COLO829 (cell line): ENCODE measurements around the gene TRIM66.

ENCODE experiments used
- DNase-seq: peaks from one replicate; pipeline ENCODE4 v3.0.0; 2012; ENCODE audit warnings: low spot score

TRIM66 gene

DNA sequence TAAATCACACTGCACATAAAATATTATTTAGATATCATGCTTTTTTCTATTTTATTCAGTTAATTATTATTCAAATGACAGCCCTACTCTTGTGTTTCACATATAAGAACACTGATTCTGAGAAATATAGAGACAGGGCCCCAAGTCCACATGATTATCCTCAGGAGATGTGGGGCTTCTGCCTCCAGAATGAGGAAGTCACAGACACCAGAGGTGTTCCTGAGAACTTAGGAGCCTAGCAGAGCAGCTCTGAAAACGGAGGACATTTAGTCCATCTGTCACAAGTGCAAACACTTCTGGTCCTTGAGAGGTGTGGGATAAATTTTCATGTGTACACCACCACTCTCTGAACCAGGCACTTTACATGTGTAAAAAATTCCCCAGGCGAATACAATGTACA lies 26.2 kb downstream of the TRIM66 start:
- no peak for DNase-seq

DNA sequence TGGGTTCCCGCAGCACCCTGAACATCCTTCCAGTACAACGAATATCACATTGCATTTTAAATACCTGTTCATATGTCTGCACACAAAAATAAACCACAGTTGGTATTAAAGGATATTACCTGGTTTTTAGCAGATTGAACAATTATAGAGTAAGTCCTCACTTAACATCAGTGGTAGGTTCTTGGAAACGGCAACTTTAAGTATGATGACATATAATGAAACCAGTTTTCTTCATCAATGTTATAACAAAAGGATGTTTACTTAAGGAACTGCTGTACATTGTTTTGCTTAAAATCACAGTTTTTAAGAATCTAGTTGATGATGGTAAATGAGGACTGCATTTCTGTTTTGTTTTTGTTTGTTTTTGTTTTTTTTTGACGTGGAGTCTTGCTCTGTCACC lies 28.0 kb downstream of the TRIM66 start:
- no peak for DNase-seq

DNA sequence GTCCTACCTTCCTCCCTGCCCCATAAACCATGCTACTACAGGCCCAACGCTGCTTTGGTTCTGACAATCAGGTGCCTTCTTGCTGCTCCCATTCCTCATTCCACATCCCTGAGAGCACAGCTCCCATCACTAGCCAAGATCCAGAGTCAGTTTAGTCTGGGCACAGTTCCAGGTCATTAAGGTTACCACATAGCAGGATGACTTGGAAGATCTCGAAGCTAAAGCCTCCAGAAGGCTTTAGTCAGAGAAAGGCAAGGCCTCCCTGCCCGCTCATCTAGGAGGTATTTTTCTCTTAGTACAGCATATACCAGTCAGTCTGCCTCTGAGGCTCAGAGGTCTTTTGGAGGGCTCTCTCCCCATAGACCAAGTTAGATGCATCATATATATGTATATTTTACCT lies 30.3 kb downstream of the TRIM66 start:
- no peak for DNase-seq

DNA sequence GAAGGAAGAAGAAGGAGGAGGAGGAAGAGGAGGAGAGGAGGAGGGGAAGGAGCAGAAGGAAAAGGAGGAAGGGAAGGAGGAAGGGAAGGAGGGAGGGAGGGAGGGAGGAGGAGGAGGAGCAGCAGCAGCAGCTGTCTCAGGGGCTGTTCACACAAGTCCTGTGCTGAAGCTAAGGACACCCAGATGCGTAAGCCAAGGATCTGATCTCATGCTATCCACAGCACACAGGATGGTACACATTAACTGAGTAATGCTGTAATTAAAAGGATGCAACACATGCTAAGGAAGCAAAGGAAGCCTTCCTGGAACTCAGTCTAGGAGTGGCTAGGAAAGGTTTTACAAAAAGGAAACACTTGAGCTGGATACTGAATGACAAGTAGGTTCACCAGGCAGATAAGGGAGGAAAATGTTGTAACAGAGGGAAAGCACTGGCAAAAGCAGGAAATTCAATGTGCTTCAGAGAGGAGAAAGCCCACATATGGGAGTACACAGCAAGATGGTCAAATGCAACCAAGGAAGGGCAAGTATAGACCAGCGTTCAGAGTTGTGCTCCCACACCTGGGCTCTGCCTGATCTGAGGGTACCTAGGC lies 32.0 kb downstream of the TRIM66 start:
- no peak for DNase-seq

DNA sequence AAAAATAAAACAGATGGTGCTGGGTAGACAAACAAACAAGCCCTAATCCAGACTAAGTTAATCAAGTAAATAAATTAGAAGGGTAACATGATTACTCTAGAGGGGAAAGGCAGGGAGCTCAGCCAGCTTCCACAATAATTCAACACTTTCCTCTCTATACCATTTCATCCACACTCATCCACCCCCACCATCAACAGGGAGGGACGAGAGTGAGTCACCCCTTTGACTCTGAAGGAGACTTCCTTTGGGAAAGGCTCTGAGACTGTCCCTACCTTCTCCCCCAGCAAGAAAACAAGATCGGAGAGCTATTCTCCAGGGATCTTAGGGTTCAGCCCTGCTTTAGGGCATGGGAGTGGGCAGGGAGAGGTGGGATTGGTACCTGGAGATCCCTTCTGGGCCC lies 33.1 kb downstream of the TRIM66 start:
- peak; percentile 24 for DNase-seq

DNA sequence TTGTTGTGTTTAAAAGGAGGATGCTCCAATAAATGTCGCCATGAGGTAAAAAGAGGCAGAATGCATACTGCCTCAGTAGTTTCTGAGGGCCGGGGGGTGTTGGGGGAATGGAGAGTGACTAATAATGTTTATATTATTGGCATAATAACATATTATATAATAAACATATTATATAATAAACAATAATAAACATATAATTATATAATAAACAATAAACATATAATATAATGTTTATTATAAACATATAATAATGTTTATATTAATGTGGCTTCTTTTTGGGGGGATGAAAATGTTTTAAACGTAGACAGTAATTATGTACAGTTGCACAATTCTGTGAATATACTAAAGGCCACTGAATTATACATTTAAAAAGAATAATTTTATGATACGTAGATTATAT lies 35.6 kb downstream of the TRIM66 start:
- no peak for DNase-seq

DNA sequence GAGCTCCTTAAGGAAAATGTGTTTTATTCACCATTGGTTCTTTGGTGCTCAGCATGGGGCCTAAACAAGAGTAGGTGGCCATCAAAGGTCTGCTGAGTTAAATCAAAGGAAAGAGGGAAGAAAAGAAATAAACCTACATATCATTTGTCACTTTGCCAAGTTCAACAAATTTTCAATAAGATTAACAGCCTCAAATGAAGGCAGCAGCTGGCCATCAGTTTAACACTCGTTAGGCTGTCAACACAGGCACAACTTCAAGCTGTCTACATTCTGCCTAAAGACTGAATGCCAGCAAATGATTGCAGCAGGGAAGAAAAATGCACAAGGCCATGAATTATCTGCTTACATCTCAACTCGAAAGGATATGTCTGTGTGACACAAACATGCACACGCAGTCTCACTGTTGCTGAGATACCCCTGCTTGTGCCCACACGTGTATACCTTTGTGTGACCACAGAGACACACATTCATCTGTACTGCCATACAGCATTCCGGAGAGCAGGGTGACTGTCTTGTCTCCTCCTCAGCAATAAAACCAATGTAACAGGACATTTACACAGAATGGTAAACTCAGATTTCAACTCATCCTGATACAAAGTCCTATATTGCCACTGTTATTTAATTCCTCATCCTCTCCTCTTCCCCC lies 40.1 kb downstream of the TRIM66 start:
- no peak for DNase-seq

DNA sequence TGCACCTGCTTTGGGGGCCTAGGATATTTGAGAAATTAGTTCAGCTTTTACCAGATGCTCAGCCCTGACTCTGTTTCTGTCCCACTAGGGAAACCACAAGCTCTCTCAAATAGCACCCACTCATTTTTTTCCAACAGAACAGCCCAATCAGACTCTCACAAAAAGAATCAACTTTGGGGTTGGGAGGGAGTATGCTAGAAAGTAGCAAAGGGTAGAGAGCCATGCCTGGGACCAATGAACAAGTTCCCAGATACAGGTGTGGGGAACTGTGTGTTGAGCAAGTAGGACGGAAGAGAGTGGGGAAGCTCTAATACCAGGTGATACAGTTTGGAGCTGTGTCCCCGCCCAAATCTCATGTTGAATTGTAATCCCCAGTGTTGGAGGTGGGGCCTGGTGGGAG lies 41.1 kb downstream of the TRIM66 start:
- DNase-seq, result no peak

DNA sequence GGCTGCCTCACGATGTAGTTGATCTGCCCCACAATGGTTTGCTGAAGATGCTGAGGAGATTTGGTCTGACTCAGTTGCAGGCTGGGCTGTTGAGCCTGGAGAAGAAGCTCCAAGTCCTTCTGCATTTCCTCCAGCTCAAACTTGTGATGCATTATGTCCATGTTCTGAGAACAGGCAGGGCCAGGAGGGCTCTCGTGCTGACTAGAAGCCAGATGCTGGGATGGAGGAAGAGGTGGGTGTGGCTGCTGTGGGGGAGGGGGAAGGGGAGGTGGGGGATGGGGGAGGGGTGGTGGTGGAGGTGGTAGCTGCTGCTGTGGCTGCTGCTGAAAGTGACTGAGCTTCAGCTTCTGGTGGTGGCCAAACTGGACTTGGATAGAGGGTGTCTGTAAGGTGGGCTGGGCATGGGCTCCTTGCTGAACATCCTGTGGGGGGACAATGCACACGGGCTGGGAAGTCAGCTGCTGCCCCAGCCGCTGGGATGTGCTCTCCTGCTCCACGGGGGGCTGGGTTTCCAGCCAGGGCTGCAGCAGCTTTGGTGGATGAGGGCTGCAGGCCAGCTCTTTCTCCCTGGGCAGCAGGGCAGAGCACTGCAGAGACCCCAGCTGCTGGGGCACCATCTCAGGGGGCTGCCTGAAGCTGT lies 42.1 kb downstream of the TRIM66 start:
- no peak for DNase-seq

DNA sequence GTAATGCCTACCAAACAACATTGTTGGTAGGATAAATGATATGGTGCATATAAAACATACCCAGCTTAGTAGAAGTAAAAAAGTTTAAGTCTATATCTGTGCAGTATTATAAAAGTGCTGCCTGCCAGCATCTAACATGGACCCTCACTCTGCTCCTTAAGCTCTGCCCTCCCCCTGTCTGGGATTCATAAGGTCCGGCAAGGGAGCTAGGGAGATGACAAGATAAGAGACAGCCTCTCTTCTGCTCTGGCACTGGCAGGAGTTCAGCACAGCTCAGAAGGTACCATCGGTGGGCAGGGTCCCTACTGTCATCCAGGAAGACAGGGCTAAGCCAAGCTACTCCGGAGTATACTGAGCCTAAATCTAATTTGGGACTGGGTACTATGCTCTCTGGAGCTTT lies 42.8 kb downstream of the TRIM66 start:
- DNase-seq, result no peak

DNA sequence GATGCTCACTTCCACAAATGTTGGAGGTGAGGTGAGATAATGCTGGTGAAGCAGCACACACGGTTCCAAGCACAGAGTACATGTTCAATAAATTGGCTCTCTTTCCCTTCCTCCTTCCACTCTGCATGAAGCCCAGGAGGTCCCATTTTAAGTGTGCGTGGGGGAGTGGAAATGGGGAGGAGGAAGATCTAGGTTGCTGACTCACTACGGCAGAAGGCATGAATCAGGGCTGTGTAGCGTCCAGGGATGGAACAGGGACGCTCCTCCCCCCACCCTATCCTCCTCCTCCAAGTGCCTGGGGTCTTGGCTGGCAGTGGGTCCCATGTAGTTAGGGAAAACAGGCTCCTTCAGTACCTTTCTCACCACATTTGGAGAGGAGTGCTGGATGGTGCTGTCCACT lies 44.2 kb downstream of the TRIM66 start:
- no peak for DNase-seq

DNA sequence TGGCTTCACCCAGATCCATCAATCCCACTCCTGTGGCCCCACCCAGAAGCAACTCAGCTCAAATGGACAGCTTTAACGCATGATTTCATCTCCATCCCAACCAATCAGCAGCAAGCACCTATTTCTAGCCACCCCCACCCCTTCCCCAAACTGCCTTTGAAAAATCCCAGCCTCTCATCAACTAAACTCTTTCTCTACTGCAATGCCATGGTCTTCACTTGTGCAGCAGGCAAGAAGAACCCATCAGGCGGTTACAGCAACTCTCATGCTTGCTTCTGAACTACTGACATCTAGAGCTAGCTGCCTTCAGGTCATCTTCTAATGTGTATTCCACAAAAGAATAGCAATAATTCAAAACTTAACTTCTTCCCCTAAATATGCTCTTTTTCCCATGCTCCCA lies 46.3 kb downstream of the TRIM66 start:
- no peak for DNase-seq

DNA sequence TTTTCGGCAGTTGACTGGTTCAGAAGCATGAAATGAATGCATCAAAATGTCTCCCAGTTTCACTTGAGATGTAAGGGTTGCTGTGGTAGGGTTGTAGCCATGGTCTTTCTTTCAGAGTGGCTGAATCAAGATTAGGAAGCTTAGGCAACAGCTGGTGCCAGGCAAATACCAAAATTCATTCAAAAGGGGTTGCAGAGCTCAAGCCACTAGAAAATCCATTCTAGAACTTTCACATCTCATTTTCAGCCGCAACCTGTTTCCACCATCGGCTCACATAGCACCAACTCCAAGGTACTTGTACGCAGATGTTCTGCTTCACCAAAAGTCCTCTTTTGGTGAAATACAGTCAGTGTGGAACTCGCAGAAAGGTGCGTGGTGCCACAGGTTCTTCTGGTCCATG lies 48.0 kb downstream of the TRIM66 start:
- DNase-seq, result no peak

DNA sequence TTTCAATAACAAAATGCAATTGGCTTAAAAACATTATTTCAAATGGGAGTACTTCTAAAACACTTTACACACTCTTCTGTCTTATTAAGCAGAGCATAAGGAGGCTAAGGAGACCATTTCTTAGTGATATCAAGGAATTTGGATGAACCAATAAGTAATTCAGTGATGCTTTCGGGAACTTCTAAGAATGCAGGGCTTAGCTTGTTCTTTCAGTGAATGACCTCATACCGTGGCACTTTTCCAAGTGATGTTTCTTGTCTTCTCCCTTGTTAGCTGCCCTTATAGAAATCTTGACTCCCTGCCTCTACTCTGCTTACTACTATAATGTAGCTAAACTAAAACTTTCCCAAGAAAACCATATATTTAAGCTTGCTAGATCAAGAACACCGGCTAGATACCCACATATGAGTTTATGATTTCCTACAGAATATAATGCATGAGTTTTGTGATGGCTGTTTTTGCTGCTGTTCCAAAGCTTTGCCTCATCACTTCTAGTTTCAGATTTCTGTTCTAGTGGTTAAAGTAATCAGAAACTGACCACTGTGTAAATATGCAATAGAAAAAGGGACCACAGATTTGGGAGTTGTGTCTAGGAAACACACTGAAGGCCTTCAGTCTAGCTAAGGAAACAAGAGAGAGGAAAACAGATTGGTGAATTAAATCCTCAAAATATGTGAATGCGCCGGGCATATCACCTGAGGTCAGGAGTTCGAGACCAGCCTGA lies 50.9 kb downstream of the TRIM66 start:
- peak; percentile 9 for DNase-seq

DNA sequence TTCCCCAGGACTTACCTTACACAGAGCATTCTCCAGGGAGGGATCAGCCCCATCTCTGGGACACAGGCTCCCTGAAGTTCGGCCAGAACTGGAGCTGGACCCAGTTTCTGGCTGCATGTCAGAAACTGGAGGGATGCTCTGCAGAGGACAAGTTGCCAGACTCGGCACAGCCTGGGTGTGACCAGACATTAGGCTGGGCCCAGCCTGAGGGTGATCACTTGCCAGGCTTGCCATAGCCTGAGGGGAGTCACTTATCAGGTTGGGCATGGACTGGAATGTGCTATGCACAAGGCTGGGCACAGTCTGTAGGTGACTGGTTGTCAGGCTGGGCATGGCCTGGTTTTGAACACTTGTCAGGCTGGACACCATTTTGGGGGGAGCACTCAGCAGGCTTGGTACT lies 57.8 kb downstream of the TRIM66 start:
- no peak for DNase-seq

DNA sequence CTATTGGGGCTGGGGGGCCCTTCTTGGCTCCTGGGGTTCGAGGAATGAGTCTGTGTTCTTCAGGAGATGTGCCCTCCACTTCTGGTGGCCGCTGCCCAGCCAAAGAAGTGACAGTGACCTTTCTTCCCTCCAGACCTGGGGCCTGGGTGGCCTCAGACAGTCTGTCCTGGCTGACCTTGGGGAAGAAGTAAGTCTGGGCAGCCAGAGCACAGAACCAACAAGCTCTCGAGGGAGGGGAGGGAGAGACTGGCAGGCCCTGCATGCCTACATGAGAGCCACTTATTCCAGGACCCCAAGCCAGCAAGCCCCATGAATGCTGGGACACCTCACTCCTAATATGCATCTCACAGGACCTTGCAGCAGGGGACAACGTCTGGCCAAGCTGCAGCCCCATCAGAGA lies 61.3 kb downstream of the TRIM66 start:
- no peak for DNase-seq

DNA sequence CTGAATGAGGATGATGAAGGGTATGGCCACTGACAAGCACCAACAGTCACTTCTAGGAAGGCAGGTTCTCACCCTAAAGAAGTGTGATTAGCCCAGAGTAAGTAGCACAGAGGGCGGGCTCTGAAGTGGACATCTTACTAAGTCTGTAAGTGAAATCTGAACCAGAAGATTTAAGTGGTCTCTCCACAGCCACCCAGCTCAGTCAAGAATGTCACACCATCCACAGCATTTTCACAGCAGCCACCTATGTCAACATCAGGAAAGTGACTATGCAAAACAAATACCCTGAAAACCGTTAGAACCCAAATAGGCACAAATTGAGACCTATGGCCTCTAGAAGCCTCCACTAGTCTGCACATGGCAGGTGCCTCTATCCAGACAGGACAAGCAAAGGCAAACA lies 65.4 kb downstream of the TRIM66 start:
- no peak for DNase-seq

DNA sequence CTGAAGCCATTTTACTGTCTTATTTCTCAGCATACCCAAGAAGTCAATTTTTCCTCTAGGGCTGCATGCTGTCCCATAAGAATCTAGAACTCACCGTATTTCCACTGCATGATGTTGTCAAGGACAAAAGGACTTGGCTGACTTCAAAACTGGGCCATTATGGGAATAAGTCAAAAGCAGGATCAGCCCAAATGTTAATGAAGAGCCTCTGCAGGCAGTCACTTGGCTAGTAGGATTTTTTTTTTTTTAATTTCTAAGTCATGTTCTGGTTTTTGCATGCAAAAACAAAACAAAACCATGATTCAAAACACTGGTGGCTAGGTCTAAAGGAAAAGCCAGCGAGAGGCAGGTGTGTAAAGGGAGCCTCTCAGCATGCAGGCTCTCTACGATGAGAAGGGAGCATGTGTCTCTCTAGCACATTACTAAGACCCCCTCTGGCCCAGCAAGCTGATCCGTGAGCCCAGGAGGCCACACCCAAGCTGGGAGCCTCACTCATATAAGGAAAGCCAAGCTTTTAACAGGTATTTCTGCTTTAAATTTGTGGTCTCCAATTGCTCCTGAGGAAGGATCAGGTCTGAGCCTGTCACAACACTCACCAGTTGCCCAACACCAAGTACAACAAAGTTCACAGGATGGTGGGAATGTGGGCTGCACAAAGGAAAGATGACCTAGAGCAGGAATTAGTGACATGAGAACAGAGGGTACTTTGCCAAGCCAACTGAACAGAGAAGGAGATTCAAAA lies 67.0 kb downstream of the TRIM66 start:
- DNase-seq, result no peak

DNA sequence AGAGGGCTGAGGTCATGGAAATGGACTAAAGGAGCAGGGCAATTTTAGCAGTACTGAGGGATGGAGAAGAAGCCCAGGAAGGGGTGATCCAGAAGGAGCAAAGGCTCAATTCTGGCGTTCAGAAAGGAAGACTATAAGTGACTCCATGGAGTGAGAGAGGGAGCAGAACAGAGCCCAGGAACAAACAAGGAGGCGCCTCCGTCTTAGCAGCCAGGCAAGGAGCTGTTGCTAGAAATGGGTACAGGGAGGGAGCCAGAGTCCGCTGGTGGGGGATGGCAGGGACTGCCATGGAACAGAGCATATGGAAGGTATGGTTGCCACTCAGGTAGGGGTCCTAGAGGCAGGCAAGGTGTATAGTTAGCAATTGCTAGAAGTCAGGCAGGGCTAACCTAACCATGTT lies 68.0 kb downstream of the TRIM66 start:
- DNase-seq, result no peak

DNA sequence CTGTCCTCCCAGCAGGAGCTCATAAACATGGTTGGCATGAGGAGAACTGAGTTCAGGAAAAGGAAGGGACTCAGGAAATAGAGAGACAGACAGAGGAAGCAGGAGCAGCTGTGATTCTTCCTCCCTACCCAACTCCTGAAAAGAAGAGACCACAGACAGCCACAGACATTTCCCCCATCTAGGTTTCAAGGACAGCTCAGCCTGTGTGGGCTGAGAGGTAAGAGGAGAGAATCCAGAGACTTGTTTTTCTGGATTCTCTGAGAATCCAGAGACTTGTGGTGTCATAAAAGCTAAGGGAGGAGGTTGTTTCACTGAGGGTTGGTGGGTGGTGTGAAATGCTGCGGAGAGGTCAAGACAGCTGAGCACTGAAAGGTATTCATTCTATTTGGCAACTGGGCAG lies 69.4 kb downstream of the TRIM66 start:
- no peak for DNase-seq

DNA sequence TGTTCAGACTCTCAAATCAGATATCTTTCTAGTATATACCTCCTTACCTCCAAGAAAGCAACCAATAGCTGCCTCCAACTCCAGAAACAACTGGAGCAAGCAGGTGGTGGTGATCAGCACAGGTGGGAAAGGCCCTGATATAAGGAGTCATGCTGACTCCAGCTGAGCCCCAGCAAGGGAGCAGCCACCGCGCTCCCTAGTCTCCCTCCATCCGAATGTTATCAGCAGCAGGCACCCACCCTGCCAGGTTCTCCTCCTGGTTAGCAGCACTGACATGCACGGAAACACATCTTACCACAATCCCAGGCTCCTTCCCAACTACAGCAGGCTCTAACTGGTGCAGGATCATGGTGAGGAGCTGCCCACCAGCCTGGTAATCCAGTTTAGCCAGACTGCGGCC lies 69.9 kb downstream of the TRIM66 start:
- no peak for DNase-seq

DNA sequence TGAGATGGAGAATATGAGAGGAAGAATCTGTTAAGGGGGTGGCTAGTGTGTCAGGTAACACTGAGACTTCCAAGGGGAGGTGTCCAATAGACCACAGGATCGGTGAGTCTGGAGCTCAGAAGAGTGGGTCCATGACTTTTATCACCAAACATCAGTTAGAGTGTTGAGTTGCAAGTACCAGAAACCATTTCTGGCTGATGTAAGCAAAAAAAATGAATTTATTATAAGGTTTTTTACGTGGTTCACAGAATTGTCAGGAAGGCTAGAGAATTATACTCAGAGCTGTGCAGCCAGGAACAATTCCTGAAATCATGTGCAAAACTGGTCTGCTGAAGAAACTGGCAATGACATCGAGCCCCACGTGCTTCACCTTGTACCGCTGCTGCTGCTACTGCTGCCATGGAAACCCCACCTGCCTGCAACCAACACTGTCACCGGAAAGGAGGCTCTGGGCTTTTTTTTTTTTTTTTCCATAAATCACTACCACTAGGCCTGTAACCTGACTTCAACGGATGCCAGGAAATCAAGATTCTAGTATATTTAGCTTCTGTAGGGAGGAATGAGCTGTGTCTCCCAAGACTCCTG lies 71.8 kb downstream of the TRIM66 start:
- DNase-seq, result no peak
